Umbilical cord (tissue), 2 donors: ENCODE results near the gene RC3H2. TPM values are rescaled to one million over a fixed set of nuclear protein-coding genes. Genes with fewer than 3 reads are reported as not detected.
A peak's percentile ranks its signal among the peaks of the same experiment; 100 is the strongest.
"Not testable (repeated sequence)": the region's sequence is repeated elsewhere in the genome, so short reads cannot be mapped to it uniquely, and the experiment has no call there.

Experiments
- DNase-seq: peaks from one replicate; pipeline ENCODE4 v3.0.0-alpha.2; 2015; ENCODE audit warnings: low spot score
- total RNA-seq: library from RNA; depleted of rRNA; stranded (reverse); fragments of >200 nt; gene quantifications from one replicate; pipeline ENCODE4 v1.2.3, GENCODE V29; 2014; ENCODE audit warnings: low replicate concordance; ENCODE audit not compliant: insufficient read depth

RC3H2 gene
- total RNA-seq, 1 donor from 2014 or later, result 44.1 TPM

GRCh38 chr9:122922713-122923112, 17.6 kb upstream of the RC3H2 start:
- no peak for DNase-seq

GRCh38 chr9:122918310-122918709, 13.2 kb upstream of the RC3H2 start:
- no peak for DNase-seq

GRCh38 chr9:122912964-122913673, 8.0 kb upstream of the RC3H2 start, which contains the start of gene ZBTB6:
TSS of gene ZBTB6 (minus strand) at chr9:122913323. CDS start at chr9:122912072, 1,251 bp downstream.
- peak; percentile 95 for DNase-seq

- no peak for DNase-seq
Observed at GRCh38 chr9:122912671-122912963, 7.5 kb upstream of the RC3H2 start.

GRCh38 chr9:122906122-122906521, 963 bp upstream of the RC3H2 start:
- DNase-seq, result not testable (repeated sequence)

- no peak for DNase-seq
Observed at GRCh38 chr9:122904466-122904822, 715 bp downstream of the RC3H2 start.

GRCh38 chr9:122900791-122901190, 4.4 kb downstream of the RC3H2 start:
- no peak for DNase-seq

GRCh38 chr9:122897969-122898368, 7.2 kb downstream of the RC3H2 start:
- no peak for DNase-seq

- no peak for DNase-seq
Observed at GRCh38 chr9:122888480-122888879, 16.7 kb downstream of the RC3H2 start.

- no peak for DNase-seq
Observed at GRCh38 chr9:122883125-122883524, 22.0 kb downstream of the RC3H2 start.

GRCh38 chr9:122879443-122879842, 25.7 kb downstream of the RC3H2 start:
- DNase-seq, result no peak

GRCh38 chr9:122875523-122875922, 29.6 kb downstream of the RC3H2 start:
- DNase-seq, result no peak

GRCh38 chr9:122867276-122867675, 37.9 kb downstream of the RC3H2 start:
- not testable (repeated sequence) for DNase-seq

GRCh38 chr9:122866079-122866478, 39.1 kb downstream of the RC3H2 start:
- DNase-seq, result no peak

- no peak for DNase-seq
Observed at GRCh38 chr9:122865300-122865699, 39.9 kb downstream of the RC3H2 start.

GRCh38 chr9:122863407-122863806, 41.8 kb downstream of the RC3H2 start:
- no peak for DNase-seq

- no peak for DNase-seq
Observed at GRCh38 chr9:122860319-122861142, 44.6 kb downstream of the RC3H2 start.

- no peak for DNase-seq
Observed at GRCh38 chr9:122857815-122858214, 47.3 kb downstream of the RC3H2 start.

- not testable (repeated sequence) for DNase-seq
Observed at GRCh38 chr9:122852085-122852786, 52.9 kb downstream of the RC3H2 start.

GRCh38 chr9:122848256-122848943, 56.8 kb downstream of the RC3H2 start:
- no peak for DNase-seq

- no peak for DNase-seq
Observed at GRCh38 chr9:122846371-122846940, 58.7 kb downstream of the RC3H2 start.

- DNase-seq, result no peak
Observed at GRCh38 chr9:122845116-122845515, 60.0 kb downstream of the RC3H2 start.
